Measurements from ENCODE around the gene GFRAL.
"Not testable (repeated sequence)": the region's sequence is repeated elsewhere in the genome, so short reads cannot be mapped to it uniquely, and the experiment has no call there.

The GFRAL gene, protein sequence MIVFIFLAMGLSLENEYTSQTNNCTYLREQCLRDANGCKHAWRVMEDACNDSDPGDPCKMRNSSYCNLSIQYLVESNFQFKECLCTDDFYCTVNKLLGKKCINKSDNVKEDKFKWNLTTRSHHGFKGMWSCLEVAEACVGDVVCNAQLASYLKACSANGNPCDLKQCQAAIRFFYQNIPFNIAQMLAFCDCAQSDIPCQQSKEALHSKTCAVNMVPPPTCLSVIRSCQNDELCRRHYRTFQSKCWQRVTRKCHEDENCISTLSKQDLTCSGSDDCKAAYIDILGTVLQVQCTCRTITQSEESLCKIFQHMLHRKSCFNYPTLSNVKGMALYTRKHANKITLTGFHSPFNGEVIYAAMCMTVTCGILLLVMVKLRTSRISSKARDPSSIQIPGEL

DNA sequence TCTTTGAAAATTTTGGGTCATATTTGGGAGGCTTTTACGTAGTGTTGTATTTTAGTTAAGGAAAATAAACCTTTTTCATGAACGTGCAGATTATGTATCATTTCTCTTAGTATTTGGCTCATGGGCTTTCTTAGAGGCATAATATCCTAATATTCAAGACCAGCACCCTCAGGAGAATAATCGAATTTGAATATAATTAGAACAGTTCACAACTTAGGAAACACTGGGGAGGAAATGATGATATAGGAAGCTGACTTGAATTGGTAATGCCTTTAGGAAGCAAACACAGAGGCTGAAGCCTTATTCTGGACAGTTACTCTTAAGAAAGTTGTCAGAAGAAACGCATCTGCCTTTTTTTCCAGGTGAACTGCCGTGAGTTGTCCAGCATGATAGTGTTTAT, at the start of gene GFRAL:
Gene GFRAL (plus strand): TSS at position 301 of the 400 bp plus-strand sequence. CDS start 86 bp downstream, at position 387.
- Mint-ChIP-seq H3K27ac (no peak within 1 kb of the TSS), H3K27me3 (no peaks in the 10 kb centered on the region), H3K9me3 (peaks cover 12 to 13% of the 10 kb centered on the region in 2 donors), H3K4me1 (no peaks in the 10 kb centered on the region), H3K4me3 (no peak within 1 kb of the TSS)
- ATAC-seq (no peak), DNase-seq (no peak)

DNA sequence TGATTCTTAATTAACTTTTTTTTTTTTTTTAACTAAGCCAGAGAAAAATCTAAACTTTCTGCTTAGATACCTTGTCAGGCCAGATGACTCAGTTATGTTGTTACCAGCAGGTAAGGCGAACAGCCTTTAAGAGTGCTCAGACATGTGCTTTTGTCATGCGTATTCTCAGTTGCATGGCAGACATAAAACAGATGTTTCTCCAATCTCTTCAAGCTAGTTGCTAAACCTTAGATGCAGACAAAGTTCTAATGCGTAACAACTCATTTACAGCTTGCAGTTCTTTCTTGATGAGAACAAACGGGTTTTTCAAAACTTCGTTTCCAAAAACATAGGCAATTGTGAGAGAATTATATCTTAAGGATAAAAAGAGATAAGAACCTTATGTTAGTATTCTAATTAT, 49.6 kb upstream of the GFRAL start:
- ATAC-seq (no peak), DNase-seq (no peak)
- Mint-ChIP-seq H3K27ac (no peak overlapping the region), H3K4me3 (no peak overlapping the region), H3K4me1 (no peaks in the 10 kb centered on the region), H3K27me3 (no peaks in the 10 kb centered on the region), H3K9me3 (no peaks in the 10 kb centered on the region)

DNA sequence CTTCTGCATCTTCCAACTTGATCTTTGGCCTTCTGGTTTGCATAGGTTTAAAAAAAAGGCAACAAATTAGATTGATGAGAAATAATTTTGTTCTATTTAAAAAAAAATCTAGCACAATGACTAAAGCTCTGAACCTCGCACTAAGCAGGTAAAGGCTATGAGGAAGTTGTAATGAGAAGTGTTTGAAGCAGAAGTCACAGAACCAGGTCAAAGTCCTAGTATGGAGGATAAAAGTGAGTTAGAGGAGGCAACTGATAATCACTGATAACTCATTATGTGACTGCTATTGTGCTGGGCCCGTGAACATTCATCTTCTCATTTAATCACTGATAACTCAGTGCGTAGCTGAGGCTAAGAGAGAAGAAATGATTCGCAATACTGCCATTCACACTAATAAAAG, 46.1 kb upstream of the GFRAL start:
- Mint-ChIP-seq H3K4me1 (no peaks in the 10 kb centered on the region), H3K27ac (no peak overlapping the region), H3K4me3 (no peak overlapping the region), H3K27me3 (no peaks in the 10 kb centered on the region), H3K9me3 (no peaks in the 10 kb centered on the region)
- DNase-seq (no peak), ATAC-seq (no peak)

DNA sequence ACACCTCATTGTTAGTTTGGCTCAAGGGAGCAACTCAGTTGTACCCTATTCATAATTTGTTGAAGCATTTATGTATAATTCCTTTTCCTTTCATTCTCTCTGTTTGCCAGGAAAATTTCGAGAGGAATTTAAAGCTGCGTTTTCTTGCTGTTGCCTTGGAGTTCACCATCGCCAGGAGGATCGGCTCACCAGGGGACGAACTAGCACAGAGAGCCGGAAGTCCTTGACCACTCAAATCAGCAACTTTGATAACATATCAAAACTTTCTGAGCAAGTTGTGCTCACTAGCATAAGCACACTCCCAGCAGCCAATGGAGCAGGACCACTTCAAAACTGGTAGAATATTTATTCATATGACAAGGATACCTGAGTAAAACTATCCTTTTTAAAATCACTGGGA, 45.2 kb upstream of the GFRAL start:
- Mint-ChIP-seq H3K27me3 (no peaks in the 10 kb centered on the region), H3K4me1 (no peaks in the 10 kb centered on the region), H3K27ac (no peak overlapping the region), H3K9me3 (peaks cover 0 to 3% of the 10 kb centered on the region in 2 donors), H3K4me3 (no peak overlapping the region)
- DNase-seq, result no peak
- no peak for ATAC-seq

DNA sequence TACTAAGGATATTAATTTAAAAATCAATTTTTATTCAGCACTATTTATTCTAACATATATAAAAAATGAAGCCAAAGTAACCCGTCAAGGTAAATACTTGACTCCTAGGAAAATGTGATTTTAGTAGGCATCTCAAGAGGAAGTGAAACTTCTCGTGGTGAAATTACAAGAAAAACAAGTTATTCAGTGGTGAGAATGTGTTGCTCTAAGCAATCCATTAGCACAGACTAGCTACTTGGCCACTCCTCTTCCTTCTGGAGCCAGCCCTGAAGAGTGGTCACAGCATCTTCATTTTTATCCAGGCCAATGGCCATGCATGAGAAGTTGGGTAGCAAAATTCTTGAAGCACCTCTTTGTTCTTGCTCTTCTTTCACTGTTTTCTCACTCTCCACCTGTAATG, 40.4 kb upstream of the GFRAL start:
- H3K27me3 Mint-ChIP-seq, result no peaks in the 10 kb centered on the region
- DNase-seq, result no peak
- ATAC-seq, result no peak
- no peak overlapping the region for H3K27ac Mint-ChIP-seq
- no peaks in the 10 kb centered on the region for H3K4me1 Mint-ChIP-seq
- no peak overlapping the region for H3K4me3 Mint-ChIP-seq
- peaks cover 6 to 11% of the 10 kb centered on the region in 2 donors for H3K9me3 Mint-ChIP-seq

DNA sequence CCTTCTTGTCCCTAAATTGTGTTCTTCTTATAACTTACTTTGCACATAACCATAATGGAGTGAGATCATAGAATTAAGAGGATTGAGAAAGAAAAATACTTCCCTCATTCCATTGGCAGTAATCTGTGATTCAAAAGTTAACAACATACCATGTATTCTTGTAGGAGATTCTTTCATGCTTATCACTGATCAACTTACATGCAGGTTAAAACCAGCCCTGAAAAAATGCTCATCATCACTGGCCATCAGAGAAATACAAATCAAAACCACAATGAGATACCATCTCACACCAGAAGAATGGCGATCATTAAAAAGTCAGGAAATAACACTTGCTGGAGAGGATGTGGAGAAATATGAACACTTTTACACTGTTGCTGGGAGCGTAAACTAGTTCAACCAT, 36.5 kb upstream of the GFRAL start:
- Mint-ChIP-seq H3K4me1 (no peaks in the 10 kb centered on the region), H3K27me3 (no peaks in the 10 kb centered on the region), H3K27ac (no peak overlapping the region), H3K4me3 (no peak overlapping the region), H3K9me3 (peaks cover 6 to 19% of the 10 kb centered on the region in 2 donors)
- ATAC-seq (no peak), DNase-seq (no peak)

DNA sequence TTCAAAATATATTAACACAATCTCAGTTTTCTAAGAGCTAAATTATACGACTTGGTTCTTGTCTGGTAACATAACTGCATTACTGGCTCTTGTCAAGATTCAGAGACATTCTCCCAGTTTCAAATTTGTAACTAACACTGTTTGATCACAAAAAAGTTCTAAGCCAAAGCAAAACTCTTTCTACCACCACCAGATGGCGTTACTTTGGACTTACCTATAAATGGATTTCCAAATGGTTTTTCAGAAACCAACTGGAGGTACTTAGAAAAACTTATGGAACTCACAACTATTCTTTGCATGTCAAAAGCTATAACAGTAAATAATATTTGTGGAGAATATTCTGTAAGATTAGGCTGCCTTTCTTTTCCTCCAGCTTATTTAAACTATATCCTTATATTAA, 34.2 kb upstream of the GFRAL start:
- Mint-ChIP-seq H3K4me3 (no peak overlapping the region), H3K27me3 (no peaks in the 10 kb centered on the region), H3K9me3 (peaks cover 0 to 19% of the 10 kb centered on the region in 2 donors), H3K27ac (no peak overlapping the region), H3K4me1 (no peaks in the 10 kb centered on the region)
- DNase-seq (no peak), ATAC-seq (no peak)

DNA sequence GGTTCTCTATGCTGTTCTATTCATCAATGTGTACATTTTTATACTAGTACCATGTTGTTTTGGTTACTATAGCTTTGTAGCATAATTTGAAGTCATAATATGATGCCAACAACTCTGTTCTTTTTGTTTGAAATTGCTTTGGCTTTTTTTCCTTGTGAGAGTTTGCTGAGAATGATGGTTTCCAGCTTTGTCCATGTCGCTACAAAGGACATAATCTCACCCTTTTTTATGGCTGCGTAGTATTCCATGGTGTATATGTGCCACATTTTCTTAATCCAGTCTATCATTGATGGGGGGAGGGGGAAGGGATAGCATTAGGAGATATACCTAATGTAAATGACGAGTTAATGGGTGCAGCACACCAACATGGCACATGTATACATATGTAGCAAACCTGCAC, 30.1 kb upstream of the GFRAL start:
- not testable (repeated sequence) for H3K27me3 Mint-ChIP-seq, H3K4me3 Mint-ChIP-seq, DNase-seq, H3K27ac Mint-ChIP-seq, ATAC-seq, H3K4me1 Mint-ChIP-seq
- H3K9me3 Mint-ChIP-seq, result peaks cover 6 to 13% of the 10 kb centered on the region in 2 donors

DNA sequence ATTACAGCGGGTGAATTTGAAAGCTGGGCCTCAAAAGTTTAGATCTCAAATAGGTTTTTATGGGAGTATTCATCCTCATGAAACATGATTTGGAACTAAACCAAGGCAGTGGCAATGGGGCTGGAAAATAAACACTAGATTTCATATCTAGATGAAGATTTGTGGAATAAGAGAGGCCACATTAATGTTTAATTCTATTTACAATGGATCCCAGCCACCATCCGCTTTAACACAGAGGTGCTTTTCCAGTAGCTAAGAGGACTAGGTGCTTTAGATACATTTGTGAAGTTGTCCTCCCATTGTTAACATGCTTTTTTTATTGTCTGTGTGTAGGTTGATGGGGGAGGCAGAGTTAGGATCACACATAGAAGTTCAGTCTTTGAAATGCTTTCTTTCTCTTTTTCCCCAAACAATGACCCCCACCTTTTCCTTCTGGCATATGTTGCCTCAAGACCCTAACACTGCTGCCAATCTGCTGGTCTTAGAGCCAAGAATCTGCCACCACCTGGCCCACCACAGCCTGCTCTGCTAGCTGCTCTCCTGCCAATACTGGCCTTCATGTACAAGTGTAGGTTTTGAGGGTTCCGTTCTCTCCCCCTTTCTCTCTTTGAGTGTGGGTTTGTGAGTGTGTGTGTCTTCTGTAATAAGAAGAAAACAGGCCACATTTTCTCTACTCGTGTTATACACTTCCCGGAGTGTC, 27.8 kb upstream of the GFRAL start:
- H3K4me1 Mint-ChIP-seq, result no peaks in the 10 kb centered on the region
- no peak overlapping the region for H3K4me3 Mint-ChIP-seq
- no peak overlapping the region for H3K27ac Mint-ChIP-seq
- ATAC-seq (no peak), DNase-seq (no peak)
- peaks cover 5 to 9% of the 10 kb centered on the region in 2 donors for H3K9me3 Mint-ChIP-seq
- H3K27me3 Mint-ChIP-seq, result no peaks in the 10 kb centered on the region

DNA sequence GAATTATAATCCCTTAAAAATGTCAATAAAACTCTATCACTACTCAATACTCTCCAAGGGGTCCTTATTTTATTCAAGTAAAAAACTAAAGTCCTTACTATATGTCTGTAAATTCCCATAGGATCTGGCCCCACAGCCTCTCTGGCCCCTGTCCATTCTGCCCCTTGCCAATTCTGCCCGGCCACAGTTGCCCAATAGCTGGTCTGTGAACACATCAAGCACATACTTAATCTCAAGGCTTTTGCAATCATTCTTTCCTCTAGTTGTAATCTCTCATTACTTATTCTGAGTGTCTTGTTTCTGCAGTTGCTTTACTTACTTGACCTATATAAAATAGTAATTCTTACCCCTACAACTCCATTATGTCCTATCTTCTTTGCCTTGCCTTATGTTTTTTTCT, 22.5 kb upstream of the GFRAL start:
- H3K27me3 Mint-ChIP-seq, result no peaks in the 10 kb centered on the region
- H3K4me3 Mint-ChIP-seq, result no peak overlapping the region
- no peak overlapping the region for H3K27ac Mint-ChIP-seq
- no peaks in the 10 kb centered on the region for H3K4me1 Mint-ChIP-seq
- DNase-seq, result no peak
- peaks cover 13% of the 10 kb centered on the region in 2 donors for H3K9me3 Mint-ChIP-seq
- no peak for ATAC-seq

DNA sequence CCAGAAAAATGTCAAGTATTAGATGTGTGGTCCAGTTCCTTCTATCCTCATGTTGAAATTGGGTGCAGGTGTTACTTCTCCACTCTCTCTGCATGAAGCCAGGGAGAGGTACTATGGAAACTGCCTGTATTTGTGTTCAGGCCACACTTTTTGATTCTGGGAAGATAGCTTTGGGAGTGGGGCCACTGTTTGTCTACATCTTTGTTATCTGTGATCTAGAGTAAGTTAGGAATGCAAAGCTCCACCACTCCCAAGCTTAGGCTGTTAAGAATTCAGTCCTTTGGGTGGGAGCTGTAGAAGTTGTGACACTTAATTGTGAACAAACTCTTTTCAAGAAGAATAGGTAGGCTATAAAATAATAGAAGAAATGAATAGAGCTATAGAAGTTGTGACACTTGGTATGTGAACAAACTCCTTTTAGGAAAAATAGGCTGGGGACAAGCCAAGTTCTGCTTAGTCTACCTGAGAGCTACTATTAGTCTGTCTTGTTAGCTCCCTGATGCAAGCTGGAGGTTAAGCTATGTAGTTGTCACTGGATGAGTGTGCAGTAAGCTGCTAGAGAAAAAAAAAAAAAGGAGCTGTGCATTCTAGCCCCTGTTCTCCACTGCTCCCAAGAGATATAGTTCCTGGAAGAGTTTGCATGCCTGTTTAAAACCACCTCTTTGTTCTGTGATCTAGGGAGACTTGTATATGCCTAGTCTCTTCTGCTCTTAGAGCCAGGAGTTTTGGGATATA, 7.1 kb upstream of the GFRAL start:
- Mint-ChIP-seq H3K4me3 (no peak overlapping the region), H3K9me3 (peaks cover 15 to 29% of the 10 kb centered on the region in 2 donors), H3K4me1 (no peaks in the 10 kb centered on the region), H3K27me3 (no peaks in the 10 kb centered on the region), H3K27ac (no peak overlapping the region)
- ATAC-seq, result no peak
- no peak for DNase-seq

DNA sequence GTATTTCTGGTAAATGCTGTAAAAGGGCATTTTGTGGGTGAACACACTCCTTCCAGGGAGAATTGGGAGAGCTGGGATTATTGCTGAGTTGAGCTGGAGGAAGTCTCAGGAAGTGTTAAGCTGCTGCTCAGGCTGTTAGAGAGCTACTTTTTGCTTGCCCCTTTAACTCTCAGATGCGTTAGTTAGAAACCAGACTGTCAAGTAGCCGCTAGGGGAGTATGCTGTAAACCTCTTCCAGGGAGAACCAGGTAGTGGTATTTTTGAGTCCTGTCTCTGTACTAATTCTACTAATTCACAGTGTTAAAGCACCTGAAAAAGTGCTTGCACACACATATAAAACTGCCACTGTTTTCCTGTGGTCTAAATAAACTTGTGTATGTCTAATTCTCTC, 6.6 kb upstream of the GFRAL start:
- H3K9me3 Mint-ChIP-seq, result peaks cover 18 to 29% of the 10 kb centered on the region in 2 donors

DNA sequence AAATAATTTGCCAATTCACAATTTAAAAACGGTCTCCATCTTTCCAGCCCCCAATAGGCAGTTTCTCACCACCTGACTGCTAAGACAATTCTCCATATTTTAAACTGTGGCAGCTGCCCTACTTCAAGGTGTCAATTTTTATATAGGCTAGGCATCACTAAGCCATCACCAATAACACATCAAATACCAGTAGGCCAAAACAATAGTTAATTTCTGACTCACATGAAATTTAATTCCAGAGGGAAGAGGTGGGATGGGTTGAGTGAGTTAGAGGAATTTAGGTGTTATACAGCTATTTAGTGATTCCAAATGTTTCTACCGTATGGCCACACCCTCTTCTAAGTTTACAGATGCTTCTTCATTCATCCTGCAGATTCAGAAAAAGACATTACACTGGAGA, 49.9 kb downstream of the GFRAL start:
- Mint-ChIP-seq H3K27ac (no peak overlapping the region), H3K27me3 (no peaks in the 10 kb centered on the region), H3K4me3 (no peak overlapping the region), H3K9me3 (peaks cover 12 to 15% of the 10 kb centered on the region in 2 donors), H3K4me1 (no peaks in the 10 kb centered on the region)
- ATAC-seq (no peak), DNase-seq (no peak)

More for the DNA sequence above, 6.6 kb upstream of the GFRAL start:
- ATAC-seq (no peak), DNase-seq (no peak)
- no peaks in the 10 kb centered on the region for H3K4me1 Mint-ChIP-seq
- no peaks in the 10 kb centered on the region for H3K27me3 Mint-ChIP-seq
- H3K4me3 Mint-ChIP-seq, result no peak overlapping the region
- no peak overlapping the region for H3K27ac Mint-ChIP-seq

DNA sequence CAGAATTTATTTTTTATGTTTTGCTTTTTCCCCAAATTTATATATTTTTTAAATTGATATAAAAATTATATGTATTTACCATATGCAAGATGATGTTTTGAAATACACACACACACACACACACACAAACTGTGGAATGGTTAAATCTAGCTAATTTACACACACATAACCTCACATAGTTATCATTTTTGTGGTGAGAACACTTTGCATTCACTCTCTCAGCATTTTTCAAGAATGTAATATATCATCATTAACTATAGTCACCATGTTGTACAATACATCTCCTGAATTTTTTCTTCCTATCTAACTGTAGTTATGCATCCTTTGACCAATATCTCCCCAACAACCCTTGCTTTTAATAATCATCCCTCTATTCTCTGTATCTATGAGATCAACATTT, 52.2 kb downstream of the GFRAL start:
- no peak for DNase-seq
- no peak for ATAC-seq
- no peak overlapping the region for H3K4me3 Mint-ChIP-seq
- H3K27ac Mint-ChIP-seq, result no peak overlapping the region
- H3K9me3 Mint-ChIP-seq, result peaks cover 7 to 11% of the 10 kb centered on the region in 2 donors
- H3K27me3 Mint-ChIP-seq, result no peaks in the 10 kb centered on the region
- no peaks in the 10 kb centered on the region for H3K4me1 Mint-ChIP-seq

DNA sequence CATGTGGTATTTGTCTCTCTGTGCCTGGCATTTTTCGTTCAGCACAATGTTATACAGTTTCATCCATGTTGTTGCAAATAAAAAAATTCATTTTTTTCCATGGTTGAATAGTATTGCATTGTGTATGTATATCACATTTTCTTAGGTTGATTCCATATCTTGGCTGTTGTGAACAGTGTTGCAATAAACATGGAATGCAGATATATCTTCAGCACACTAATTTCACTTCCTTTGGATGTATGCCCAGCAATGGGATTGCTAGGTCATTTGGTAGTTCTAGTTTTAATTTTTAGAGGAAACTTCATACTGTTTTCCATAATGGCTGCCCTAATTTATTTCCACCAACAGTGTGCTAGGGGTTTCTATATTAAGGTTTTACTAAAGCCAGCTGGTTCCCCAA, 52.6 kb downstream of the GFRAL start:
- Mint-ChIP-seq H3K27me3 (no peaks in the 10 kb centered on the region), H3K27ac (no peak overlapping the region), H3K4me1 (no peaks in the 10 kb centered on the region), H3K9me3 (peaks cover 7 to 11% of the 10 kb centered on the region in 2 donors), H3K4me3 (no peak overlapping the region)
- no peak for ATAC-seq
- DNase-seq, result no peak

DNA sequence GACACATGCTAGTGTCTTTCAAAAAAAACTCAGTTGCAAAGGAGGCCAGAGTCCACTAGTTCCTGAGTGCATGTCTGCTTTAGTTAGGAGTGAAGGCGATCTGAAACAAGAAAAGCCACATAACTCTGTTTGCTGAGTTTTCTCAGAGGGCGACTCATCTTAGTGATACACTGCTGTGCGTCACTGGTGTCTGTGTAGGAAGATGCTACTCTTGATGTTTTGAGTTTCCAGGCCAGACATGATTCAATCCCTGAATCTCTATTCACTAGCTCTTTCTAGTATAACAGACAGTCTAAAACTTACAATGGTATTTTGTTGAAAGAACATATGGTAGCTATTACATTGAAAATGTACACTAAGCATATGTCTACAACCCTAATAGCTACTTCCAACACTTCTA, 60.9 kb downstream of the GFRAL start:
- Mint-ChIP-seq H3K27me3 (no peaks in the 10 kb centered on the region), H3K4me1 (no peaks in the 10 kb centered on the region), H3K4me3 (no peak overlapping the region), H3K27ac (no peak overlapping the region), H3K9me3 (peaks cover 11 to 15% of the 10 kb centered on the region in 2 donors)
- ATAC-seq, result no peak
- no peak for DNase-seq

Data from stimulated activated naive CD8-positive, alpha-beta T cell treated with anti-CD3 and anti-CD28 coated beads, Interleukin-15, amount 100 ng/mL, for 72 hours (primary cell).